ENCODE results near the gene TMEM80. TPM values are rescaled to one million over a fixed set of nuclear protein-coding genes. Genes with fewer than 3 reads are reported as not detected.

Gene TMEM80
- total and polyA plus RNA-seq, 2 of the 8 experiments (the other 6 are each of a cell fraction or from before 2014, with no cell fraction given): 8.0 to 16.3 TPM

- Histone ChIP-seq H4K91ac (replicated peaks; ENCODE audit: insufficient read length, low read length) (no peak overlapping the region), H2BK5ac (ENCODE audit: low read depth, low read length) (no peak overlapping the region), H3K4ac (replicated peaks; ENCODE audit: insufficient read length, low read depth, low read length) (no peak overlapping the region), H3K27me3 (replicated peaks in 1 of 4; ENCODE audit: control insufficient read depth in 3 of 4, extremely low read depth in 1 of 4, insufficient read depth in 3 of 4, low read length in 3 of 4) (peaks cover 0 to 2% (median 2%) of the 10 kb centered on the region in 4 experiments; a peak in 2 of 7 replicates), H2BK120ac (replicated peaks; ENCODE audit: low read depth, low read length) (no peak overlapping the region), H3K23me2 (ENCODE audit: low read depth, low read length) (no peaks in the 10 kb centered on the region), H3K4me2 (ENCODE audit: insufficient read depth in 1 of 2, low read depth in 2 of 2, low read length in 2 of 2) (no peak overlapping the region), H3K14ac (ENCODE audit: insufficient read length) (no peak overlapping the region), H3K23ac (ENCODE audit: insufficient read length) (no peak overlapping the region), H2BK12ac (ENCODE audit: low read depth, low read length) (no peak overlapping the region), H3K56ac (replicated peaks; ENCODE audit: insufficient read length, low read depth, low read length) (no peak overlapping the region), H4K5ac (ENCODE audit: insufficient read length, low read depth, low read length) (no peak overlapping the region), H3K4me3 (ENCODE audit: extremely low read depth in 1 of 4, insufficient read depth in 2 of 4, low read depth in 3 of 4, low read length in 4 of 4) (no peak overlapping the region), H3K36me3 (ENCODE audit: control insufficient read depth in 2 of 4, insufficient read depth in 4 of 4, low read length in 3 of 4) (no peaks in the 10 kb centered on the region; a peak in 1 of 8 replicates), H3K9ac (replicated peaks in 1 of 4; ENCODE audit: extremely low read depth in 1 of 4, low read depth in 3 of 4, low read length in 3 of 4) (no peak overlapping the region), H4K8ac (ENCODE audit: extremely low read depth, insufficient read depth, low read length) (no peak overlapping the region), H4K20me1 (replicated peaks in 1 of 2; ENCODE audit: control insufficient read depth in 1 of 2, insufficient read depth in 2 of 2, low read length in 2 of 2) (no peaks in the 10 kb centered on the region), H2AK5ac (ENCODE audit: low read depth, low read length) (no peak overlapping the region), H2BK20ac (ENCODE audit: low read length) (no peak overlapping the region), H3K4me1 (replicated peaks in 1 of 4; ENCODE audit: control insufficient read depth in 3 of 4, insufficient read depth in 4 of 4, low read length in 3 of 4) (peaks cover 0 to 11% (median 5%) of the 10 kb centered on the region in 4 experiments; a peak in 4 of 7 replicates), H2AFZ (ENCODE audit: low read length) (no peak overlapping the region), H3K79me1 (ENCODE audit: low read depth, low read length) (no peaks in the 10 kb centered on the region), H3K79me2 (ENCODE audit: control insufficient read depth in 1 of 2, insufficient read depth in 2 of 2, low read length in 2 of 2) (no peaks in the 10 kb centered on the region), H3K27ac (ENCODE audit: low read depth, low read length) (no peak overlapping the region), H3K9me3 (ENCODE audit: insufficient read depth in 2 of 2, low read depth in 1 of 2, low read length in 1 of 2) (no peaks in the 10 kb centered on the region), H2BK15ac (ENCODE audit: low read length) (no peak overlapping the region), H3K18ac (ENCODE audit: extremely low read depth, low read length) (no peak overlapping the region)
- DNase-seq (ENCODE audit: low read depth in 1 of 2, low spot score in 2 of 2) (no peak), FAIRE-seq (no peak)
- CTCF ChIA-PET (ENCODE audit: partially characterized antibody): interaction anchor here (1.4 kb wide), 1 partner anchor 10 kb away, joined by 4 read pairs; no protein-coding TSS in a partner anchor
- POLR2A ChIA-PET (ENCODE audit: partially characterized antibody): no interaction called here
- 97% methylated on average over 6 of the region's 6 CpGs; no CpG with 5 or more reads in 1 of the 2 experiments for WGBS, 2 experiments (ENCODE audit: extremely low coverage in 1 of 2, insufficient coverage in 1 of 2, insufficient read length in 1 of 2, insufficient replicate concordance in 2 of 2, low coverage in 1 of 2, low lambda C conversion rate in 2 of 2, missing lambda C conversion rate in 1 of 2)
- no peak for TF ChIP-seq KDM1A (IDR thresholded peaks at IDR 0.05; ENCODE audit: borderline replicate concordance, low read length)
- TF ChIP-seq TAF1 (IDR thresholded peaks at IDR 0.05; ENCODE audit: low read depth, low read length): no peak
- TF ChIP-seq ATF2 (IDR thresholded peaks at IDR 0.05; ENCODE audit: low read length): no peak
- TF ChIP-seq E2F6 (IDR thresholded peaks at IDR 0.05): no peak
- TF ChIP-seq ASH2L (IDR thresholded peaks at IDR 0.05; ENCODE audit: low read length): no peak
- TF ChIP-seq SP4 (IDR thresholded peaks at IDR 0.05; ENCODE audit: low read length): no peak
- no peak for TF ChIP-seq TEAD4 (IDR thresholded peaks at IDR 0.05; ENCODE audit: low read depth, low read length)
- TF ChIP-seq SAP30 (IDR thresholded peaks at IDR 0.05; ENCODE audit: insufficient read depth, insufficient replicate concordance, low read length): no peak
- TF ChIP-seq PHF8 (conservative IDR thresholded peaks at IDR 0.05; ENCODE audit: low read depth, low read length): no peak
- no peak for TF ChIP-seq TAF7 (optimal IDR thresholded peaks at IDR 0.05; ENCODE audit: borderline replicate concordance, low read depth, low read length)
These were observed 18.8 kb downstream of the TMEM80 start for GRCh38 chr11:714436-714835.
